AG20443 (cell line): ENCODE measurements around the gene ABITRAM.
A peak's percentile ranks its signal among the peaks of the same experiment; 100 is the strongest.
"Not testable (repeated sequence)": the region's sequence is repeated elsewhere in the genome, so short reads cannot be mapped to it uniquely, and the experiment has no call there.

Experiments
- DNase-seq: peaks from one replicate; pipeline ENCODE4 v3.0.0; 2012; ENCODE audit warnings: low spot score, mixed read lengths

The ABITRAM gene

GRCh38 chr9:108934323-108934893, at the start of gene ABITRAM:
ABITRAM (plus strand) TSS chr9:108934400; CDS start chr9:108934487, 87 bp downstream.
- peak; percentile 98 for DNase-seq

- no peak for DNase-seq
Measured at GRCh38 chr9:108884701-108885100, 49.5 kb upstream of the ABITRAM start.

- DNase-seq, result peak; percentile 30
Measured at GRCh38 chr9:108885643-108886348, 48.4 kb upstream of the ABITRAM start.

GRCh38 chr9:108886594-108887271, 47.5 kb upstream of the ABITRAM start:
- not testable (repeated sequence) for DNase-seq

- peak; percentile 16 for DNase-seq
Measured at GRCh38 chr9:108889649-108890067, 44.5 kb upstream of the ABITRAM start.

GRCh38 chr9:108894225-108894997, 39.8 kb upstream of the ABITRAM start:
- no peak for DNase-seq

GRCh38 chr9:108897324-108898096, 36.7 kb upstream of the ABITRAM start:
- DNase-seq, result no peak

- not testable (repeated sequence) for DNase-seq
Measured at GRCh38 chr9:108899023-108899695, 35.0 kb upstream of the ABITRAM start.

GRCh38 chr9:108900176-108900575, 34.0 kb upstream of the ABITRAM start:
- DNase-seq, result no peak

GRCh38 chr9:108903420-108904103, 30.6 kb upstream of the ABITRAM start:
- DNase-seq, result no peak

- no peak for DNase-seq
Measured at GRCh38 chr9:108904161-108904560, 30.0 kb upstream of the ABITRAM start.

- DNase-seq, result no peak
Measured at GRCh38 chr9:108905494-108905893, 28.7 kb upstream of the ABITRAM start.

- no peak for DNase-seq
Measured at GRCh38 chr9:108910402-108910801, 23.8 kb upstream of the ABITRAM start.

GRCh38 chr9:108910914-108911313, 23.3 kb upstream of the ABITRAM start:
- no peak for DNase-seq

- DNase-seq, result no peak
Measured at GRCh38 chr9:108911820-108912219, 22.4 kb upstream of the ABITRAM start.

GRCh38 chr9:108913391-108913790, 20.8 kb upstream of the ABITRAM start:
- DNase-seq, result no peak

GRCh38 chr9:108919517-108919916, 14.7 kb upstream of the ABITRAM start:
- DNase-seq, result no peak

- not testable (repeated sequence) for DNase-seq
Measured at GRCh38 chr9:108920401-108920800, 13.8 kb upstream of the ABITRAM start.

GRCh38 chr9:108921200-108921599, 13.0 kb upstream of the ABITRAM start:
- DNase-seq, result no peak

GRCh38 chr9:108924466-108924865, 9.7 kb upstream of the ABITRAM start:
- DNase-seq, result no peak
